ENCODE measurements around the gene SDHAF4. TPM values are rescaled to one million over a fixed set of nuclear protein-coding genes. Genes with fewer than 3 reads are reported as not detected.
"Not testable (repeated sequence)": the region's sequence is repeated elsewhere in the genome, so short reads cannot be mapped to it uniquely, and the experiment has no call there.

SDHAF4 gene
- total RNA-seq, 1 donor from 2014 or later = 4.6 TPM

- DNase-seq (ENCODE audit: low spot score) = no peak
These were observed 25.8 kb downstream of the SDHAF4 start for GRCh38 chr6:70592391-70593117.

- no peak for DNase-seq (ENCODE audit: low spot score)
These were observed 26.4 kb downstream of the SDHAF4 start for GRCh38 chr6:70593118-70593486.

GRCh38 chr6:70599187-70599586, 32.5 kb downstream of the SDHAF4 start:
- no peak for DNase-seq (ENCODE audit: low spot score)

GRCh38 chr6:70601014-70601413, 34.3 kb downstream of the SDHAF4 start:
- DNase-seq (ENCODE audit: low spot score) = no peak

GRCh38 chr6:70604254-70604653, 37.5 kb downstream of the SDHAF4 start:
- DNase-seq (ENCODE audit: low spot score) = no peak

GRCh38 chr6:70607371-70607770, 40.6 kb downstream of the SDHAF4 start:
- DNase-seq (ENCODE audit: low spot score) = not testable (repeated sequence)

GRCh38 chr6:70609181-70609580, 42.5 kb downstream of the SDHAF4 start:
- not testable (repeated sequence) for DNase-seq (ENCODE audit: low spot score)

- no peak for DNase-seq (ENCODE audit: low spot score)
These were observed 50.1 kb downstream of the SDHAF4 start for GRCh38 chr6:70616728-70617260.

- no peak for DNase-seq (ENCODE audit: low spot score)
These were observed 54.0 kb downstream of the SDHAF4 start for GRCh38 chr6:70620746-70621145.

- no peak for DNase-seq (ENCODE audit: low spot score)
These were observed 55.7 kb downstream of the SDHAF4 start for GRCh38 chr6:70622461-70622860.

GRCh38 chr6:70625436-70625835, 58.7 kb downstream of the SDHAF4 start:
- no peak for DNase-seq (ENCODE audit: low spot score)

GRCh38 chr6:70627500-70628254, 60.9 kb downstream of the SDHAF4 start:
- no peak for DNase-seq (ENCODE audit: low spot score)

GRCh38 chr6:70629929-70630328, 63.2 kb downstream of the SDHAF4 start:
- no peak for DNase-seq (ENCODE audit: low spot score)

GRCh38 chr6:70633870-70634269, 67.1 kb downstream of the SDHAF4 start:
- no peak for DNase-seq (ENCODE audit: low spot score)

- no peak for DNase-seq (ENCODE audit: low spot score)
These were observed 69.9 kb downstream of the SDHAF4 start for GRCh38 chr6:70636596-70636995.

- no peak for DNase-seq (ENCODE audit: low spot score)
These were observed 71.7 kb downstream of the SDHAF4 start for GRCh38 chr6:70638468-70638867.

Other genes with a start within 250 kb of the SDHAF4 start
- 84.0 TPM for gene FAM135A, start 153.4 kb upstream of the SDHAF4 start, total RNA-seq (ENCODE audit: insufficient read depth, low replicate concordance)
- 15.9 TPM for gene SMAP1, start 101.0 kb downstream of the SDHAF4 start, total RNA-seq (ENCODE audit: insufficient read depth, low replicate concordance)